GM23338 (cell line): Measurements from ENCODE around the gene PLS3. TPM values are rescaled to one million over a fixed set of nuclear protein-coding genes. Genes with fewer than 3 reads are reported as not detected.

Experiments
- ATAC-seq: fragments of 200-7000 bp; cut with Tn5 transposase; 3 replicates; pipeline ENCODE4 v1.9.1; 2020
- DNase-seq: peaks from one replicate; pipeline ENCODE4 v3.0.0-alpha.2; 2015; ENCODE audit warnings: low spot score
- H2AFZ ChIP-seq: fragments of 200-600 bp; sonication (generic); 2 replicates; pipeline ENCODE4 v1.8.0; 2016; ENCODE audit warnings: antibody characterized with exemption, mild to moderate bottlenecking, moderate library complexity
- H3F3A ChIP-seq: fragments of 200-600 bp; sonication (generic); replicated peaks from 2 replicates; pipeline ENCODE4 v1.8.0; 2017; ENCODE audit warnings: antibody characterized with exemption, mixed run types, low read depth
- H3K27ac ChIP-seq: fragments of 200-600 bp; sonication (generic); 2 replicates; pipeline ENCODE4 v1.6.1; 2016; ENCODE audit warnings: low read depth
- H3K27me3 ChIP-seq: fragments of 200-600 bp; sonication (generic); 2 replicates; pipeline ENCODE4 v1.8.0; 2016; ENCODE audit warnings: mild to moderate bottlenecking, mixed run types, moderate library complexity; ENCODE audit not compliant: insufficient read depth
- H3K36me3 ChIP-seq: fragments of 200-600 bp; sonication (generic); 2 replicates; pipeline ENCODE4 v1.8.0; 2016; ENCODE audit warnings: mild to moderate bottlenecking; ENCODE audit not compliant: insufficient read depth
- H3K4me1 ChIP-seq: fragments of 200-600 bp; sonication (generic); 2 replicates; pipeline ENCODE4 v1.8.0; 2016; ENCODE audit warnings: mild to moderate bottlenecking, moderate library complexity; ENCODE audit not compliant: insufficient read depth
- H3K4me2 ChIP-seq: fragments of 200-600 bp; sonication (generic); 2 replicates; pipeline ENCODE4 v1.7.1; 2017; ENCODE audit warnings: mixed run types
- H3K4me3 ChIP-seq: fragments of 200-600 bp; sonication (generic); 2 replicates; pipeline ENCODE4 v1.6.1; 2016; ENCODE audit warnings: mixed run types
- H3K79me2 ChIP-seq: fragments of 200-600 bp; sonication (generic); replicated peaks from 2 replicates; pipeline ENCODE4 v1.8.0; 2017; ENCODE audit warnings: mild to moderate bottlenecking; ENCODE audit not compliant: insufficient read depth
- H3K9me2 ChIP-seq: fragments of 200-600 bp; sonication (generic); 2 replicates; pipeline ENCODE4 v1.8.0; 2017; ENCODE audit not compliant: insufficient read depth
- H4K20me1 ChIP-seq: fragments of 200-600 bp; sonication (generic); replicated peaks from 2 replicates; pipeline ENCODE4 v1.8.0; 2017; ENCODE audit warnings: mild to moderate bottlenecking; ENCODE audit not compliant: insufficient read depth
- H3K27ac Mint-ChIP-seq: 2 replicates; pipeline ENCODE4 v1.8.0; 2020; ENCODE audit warnings: inconsistent platforms, mild to moderate bottlenecking, moderate library complexity, mixed read lengths
- H3K27me3 Mint-ChIP-seq: 3 replicates; pipeline ENCODE4 v1.8.0; 2022; ENCODE audit warnings: low read depth, mild to moderate bottlenecking, moderate library complexity, mixed read lengths, inconsistent platforms; ENCODE audit not compliant: insufficient read depth, poor library complexity
- H3K36me3 Mint-ChIP-seq: 3 replicates; pipeline ENCODE4 v1.8.0; 2021; ENCODE audit warnings: low read depth, mild to moderate bottlenecking, inconsistent platforms, moderate library complexity, mixed read lengths
- H3K4me1 Mint-ChIP-seq: 3 replicates; pipeline ENCODE4 v1.8.0; 2020; ENCODE audit warnings: mild to moderate bottlenecking, inconsistent platforms, mixed read lengths
- H3K4me3 Mint-ChIP-seq: 3 replicates; pipeline ENCODE4 v1.8.0; 2021; ENCODE audit warnings: moderate library complexity, mild to moderate bottlenecking, inconsistent platforms, mixed read lengths
- H3K9me3 Mint-ChIP-seq: 3 replicates; pipeline ENCODE4 v1.8.0; 2020; ENCODE audit warnings: moderate library complexity, mild to moderate bottlenecking, inconsistent platforms, mixed read lengths
- CREB1 ChIP-seq: fragments of 250-450 bp; sonication (Bioruptor Pico); IDR thresholded peaks from 2 replicates; pipeline ENCODE4 v1.5.0; 2020; ENCODE audit warnings: low read depth, mild to moderate bottlenecking, moderate library complexity
- CTCF ChIP-seq, 2 experiments: fragments of 200-600 bp in 1 of 2; sonication (generic) in 1 of 2; conservative IDR thresholded peaks; 2 replicates each; pipeline versions ENCODE4 v1.5.1 to v1.6.1; 2016 to 2017; ENCODE audit warnings: antibody characterized with exemption in 2 of 2, low read depth in 2 of 2, mild to moderate bottlenecking in 2 of 2, moderate library complexity in 1 of 2
- ETS1 ChIP-seq: IDR thresholded peaks from 2 replicates; pipeline ENCODE4 v1.6.1; 2016; ENCODE audit warnings: antibody characterized with exemption
- EZH2 ChIP-seq: fragments of 200-600 bp; sonication (generic); IDR thresholded peaks from one replicate; pipeline ENCODE4 v1.8.0; 2017; ENCODE audit warnings: antibody characterized with exemption, mild to moderate bottlenecking, low read depth; ENCODE audit not compliant: unreplicated experiment
- EZH2phosphoT487 ChIP-seq: fragments of 200-600 bp; sonication (generic); IDR thresholded peaks from one replicate; pipeline ENCODE4 v1.8.1; 2018; ENCODE audit warnings: antibody characterized with exemption; ENCODE audit not compliant: unreplicated experiment
- JUNB ChIP-seq: IDR thresholded peaks from one replicate; pipeline ENCODE4 v1.6.1; 2016; ENCODE audit warnings: antibody characterized with exemption; ENCODE audit not compliant: unreplicated experiment
- NANOG ChIP-seq: IDR thresholded peaks from 2 replicates; pipeline ENCODE4 v1.6.1; 2016; ENCODE audit warnings: antibody characterized with exemption, borderline replicate concordance
- POLR2AphosphoS5 ChIP-seq: IDR thresholded peaks from 2 replicates; pipeline ENCODE4 v1.6.1; 2016; ENCODE audit warnings: antibody characterized with exemption, low read depth
- REST ChIP-seq: IDR thresholded peaks from one replicate; pipeline ENCODE4 v1.6.1; 2018; ENCODE audit warnings: antibody characterized with exemption; ENCODE audit not compliant: unreplicated experiment
- STAT1 ChIP-seq: IDR thresholded peaks from one replicate; pipeline ENCODE4 v1.6.1; 2016; ENCODE audit warnings: antibody characterized with exemption; ENCODE audit not compliant: unreplicated experiment
- ZNF114 ChIP-seq: fragments of 250-450 bp; sonication (Bioruptor Pico); IDR thresholded peaks from 2 replicates; pipeline ENCODE4 v1.5.0; 2020; ENCODE audit warnings: mild to moderate bottlenecking, moderate library complexity
- ZNF331 ChIP-seq: fragments of 250-450 bp; sonication (Bioruptor Pico); IDR thresholded peaks from 2 replicates; pipeline ENCODE4 v1.5.0; 2020; ENCODE audit warnings: low read depth, mild to moderate bottlenecking, moderate library complexity
- ZNF462 ChIP-seq: fragments of 250-450 bp; sonication (Bioruptor Pico); IDR thresholded peaks from 2 replicates; pipeline ENCODE4 v1.5.0; 2020; ENCODE audit warnings: mild to moderate bottlenecking, moderate library complexity
- polyA plus RNA-seq: library from polyadenylated mRNA; unstranded; fragments of >200 nt; fragmentation: Nextera tagmentation; extraction: Ambion mirVana; gene quantifications from 2 replicates; pipeline ENCODE4 v1.2.1, GENCODE V29; 2016
- total RNA-seq: library from RNA; depleted of rRNA; stranded (reverse); fragments of >200 nt; shearing (Covaris generic); gene quantifications from 2 replicates; pipeline ENCODE4 v1.2.3, GENCODE V29; 2014

The PLS3 gene
- total and polyA plus RNA-seq, 2 experiments from 2014 or later, result 81.6 to 128 TPM

- H3K27ac ChIP-seq, result no peak overlapping the region
- TF ChIP-seq ZNF331 (CRISPR knock-in tag) (no peak), POLR2AphosphoS5 (no peak), EZH2 (no peak), ETS1 (no peak), JUNB (no peak), CTCF (conservative IDR thresholded peaks at IDR 0.05; ENCODE audit: low read depth in 2 of 2) (no peak), NANOG (no peak), STAT1 (no peak), EZH2phosphoT487 (no peak), REST (no peak), ZNF462 (CRISPR knock-in tag) (no peak), ZNF114 (no peak), CREB1 (CRISPR knock-in tag) (no peak)
- 0 out of 2 replicates have a peak, but pooled peaks cover 4% of the 10 kb centered on the region for H4K20me1 ChIP-seq
- no peak overlapping the region for H2AFZ ChIP-seq
- H3K27ac Mint-ChIP-seq, result no peak overlapping the region
- H3K79me2 ChIP-seq, result peaks cover 90% of the 10 kb centered on the region
- H3K4me3 ChIP-seq, result no peak overlapping the region
- H3K4me3 Mint-ChIP-seq, result no peak overlapping the region
- H3K9me3 Mint-ChIP-seq, result no peaks in the 10 kb centered on the region
- no peaks in the 10 kb centered on the region for H3K27me3 Mint-ChIP-seq
- peaks cover 32% of the 10 kb centered on the region for H3K4me1 ChIP-seq
- H3F3A ChIP-seq, result no peaks in the 10 kb centered on the region
- H3K36me3 Mint-ChIP-seq, result peaks cover 23% of the 10 kb centered on the region; the same call in 2 of the 3 replicates
- H3K4me1 Mint-ChIP-seq, result peaks cover 30% of the 10 kb centered on the region
- H3K9me2 ChIP-seq, result no peaks in the 10 kb centered on the region
- H3K36me3 ChIP-seq, result no peaks in the 10 kb centered on the region
- H3K4me2 ChIP-seq, result no peak overlapping the region
- ATAC-seq (no peak), DNase-seq (no peak)
- H3K27me3 ChIP-seq, result no peaks in the 10 kb centered on the region
Observed at GRCh38 chrX:115579786-115580294, 18.9 kb downstream of the PLS3 start.
